OCI-LY3 (cell line): ENCODE results near the gene KHDRBS1.

Experiments
- H2AFZ ChIP-seq: fragments of 200-600, 300-600 bp; shearing (Covaris generic); 2 replicates; pipeline ENCODE4 v1.6.0; 2014; ENCODE audit warnings: antibody characterized with exemption, low read depth, low read length
- H3K27ac ChIP-seq: fragments of 200-600, 300-600 bp; sonication (generic); 2 replicates; pipeline ENCODE4 v1.5.1; 2014; ENCODE audit warnings: mild to moderate bottlenecking, low read length, moderate library complexity, mixed read lengths
- H3K27me3 ChIP-seq: fragments of 200-600, 300-600 bp; sonication (generic); 2 replicates; pipeline ENCODE4 v1.6.1; 2014; ENCODE audit warnings: low read depth, low read length, mixed read lengths
- H3K36me3 ChIP-seq: fragments of 200-600, 300-600 bp; sonication (generic); replicated peaks from 2 replicates; pipeline ENCODE3; 2014; ENCODE audit warnings: low read depth, low read length, mixed read lengths
- H3K4me1 ChIP-seq: fragments of 300-600, 200-600 bp; sonication (generic); 2 replicates; pipeline ENCODE4 v1.6.1; 2014; ENCODE audit warnings: low read length, mixed read lengths
- H3K4me2 ChIP-seq: fragments of 200-600, 300-600 bp; sonication (generic); 2 replicates; pipeline ENCODE4 v1.6.1; 2014; ENCODE audit warnings: low read length, mixed read lengths
- H3K4me3 ChIP-seq: fragments of 300-600, 200-600 bp; sonication (generic); 2 replicates; pipeline ENCODE4 v1.5.1; 2014; ENCODE audit warnings: antibody characterized with exemption, mild to moderate bottlenecking, low read length, moderate library complexity
- H3K79me2 ChIP-seq: fragments of 300-600, 200-600 bp; shearing (Covaris generic); 2 replicates; pipeline ENCODE4 v1.6.1; 2014; ENCODE audit warnings: mild to moderate bottlenecking, low read length, mixed read lengths
- H3K9ac ChIP-seq: fragments of 300-600, 200-600 bp; shearing (Covaris generic); 2 replicates; pipeline ENCODE4 v1.6.0; 2014; ENCODE audit warnings: mild to moderate bottlenecking, low read length, moderate library complexity
- H3K9me3 ChIP-seq: fragments of 200-600, 300-600 bp; shearing (Covaris generic); 2 replicates; pipeline ENCODE4 v1.6.1; 2014; ENCODE audit warnings: low read length, mixed read lengths; ENCODE audit not compliant: insufficient read depth
- H4K20me1 ChIP-seq: fragments of 200-600, 300-600 bp; sonication (generic); 2 replicates; pipeline ENCODE4 v1.6.1; 2016; ENCODE audit warnings: low read length, mixed read lengths; ENCODE audit not compliant: insufficient read depth
- EZH2phosphoT487 ChIP-seq: fragments of 200-600 bp; shearing (Covaris generic); IDR thresholded peaks from 2 replicates; pipeline ENCODE4 v1.6.1; 2018; ENCODE audit warnings: antibody characterized with exemption, mixed run types, low read depth
- TF ChIP-seq, protein P1 (sequence below): fragments of 200-600, 300-600 bp; sonication (generic); IDR thresholded peaks from 2 replicates; pipeline ENCODE4 v1.5.1; 2014; ENCODE audit warnings: antibody characterized with exemption, low read length, low read depth

The KHDRBS1 gene

DNA sequence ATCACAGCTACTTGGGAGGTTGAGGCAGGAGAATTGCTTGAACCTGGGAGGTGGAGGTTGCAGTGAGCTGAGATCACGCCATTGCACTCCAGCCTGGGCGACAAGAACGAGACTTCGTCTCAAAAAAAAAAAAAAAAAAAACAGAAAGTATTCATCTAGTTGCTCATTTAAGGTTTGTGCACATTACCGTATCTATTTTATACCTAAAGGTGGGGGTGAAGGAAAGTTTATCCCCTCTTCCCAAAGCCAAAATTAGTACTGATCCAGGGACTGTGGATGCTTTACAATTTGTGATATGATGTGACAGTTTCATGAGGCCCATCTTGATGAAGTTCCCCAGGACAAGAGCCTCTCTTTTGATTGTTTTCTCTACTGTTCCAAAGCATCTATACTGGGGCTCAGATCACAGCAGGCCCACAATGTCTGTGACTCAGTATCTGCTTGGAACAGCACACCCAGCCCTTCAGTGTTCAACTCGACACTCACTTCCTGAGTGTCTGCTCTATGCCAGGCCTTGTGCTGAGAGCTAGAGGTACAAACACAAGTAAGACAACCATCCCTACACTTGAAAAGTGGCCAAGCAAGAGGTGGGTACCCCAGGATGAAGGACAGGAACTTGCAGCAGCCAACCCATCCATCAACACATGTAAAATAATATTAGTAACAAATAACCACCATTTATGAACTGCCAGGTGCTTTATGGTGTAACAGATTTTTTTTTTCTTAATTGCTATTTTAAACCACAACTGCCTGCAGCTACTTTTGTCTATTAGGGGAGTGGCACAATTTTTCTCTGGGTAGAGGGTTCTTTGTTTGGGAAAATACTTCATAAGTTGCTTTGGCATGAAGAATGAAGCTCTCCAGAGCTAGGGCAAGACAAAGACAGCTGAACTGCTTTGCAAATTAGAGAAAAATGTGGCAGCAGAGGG, 29.0 kb upstream of the KHDRBS1 start:
- H3K9me3 ChIP-seq: no peaks in the 10 kb centered on the region
- H3K27me3 ChIP-seq: no peaks in the 10 kb centered on the region
- H2AFZ ChIP-seq: peak overlapping the region; percentile 77; the same call in 1 of the 2 replicates
- H3K36me3 ChIP-seq: no peaks in the 10 kb centered on the region
- TF ChIP-seq, protein P1, sequence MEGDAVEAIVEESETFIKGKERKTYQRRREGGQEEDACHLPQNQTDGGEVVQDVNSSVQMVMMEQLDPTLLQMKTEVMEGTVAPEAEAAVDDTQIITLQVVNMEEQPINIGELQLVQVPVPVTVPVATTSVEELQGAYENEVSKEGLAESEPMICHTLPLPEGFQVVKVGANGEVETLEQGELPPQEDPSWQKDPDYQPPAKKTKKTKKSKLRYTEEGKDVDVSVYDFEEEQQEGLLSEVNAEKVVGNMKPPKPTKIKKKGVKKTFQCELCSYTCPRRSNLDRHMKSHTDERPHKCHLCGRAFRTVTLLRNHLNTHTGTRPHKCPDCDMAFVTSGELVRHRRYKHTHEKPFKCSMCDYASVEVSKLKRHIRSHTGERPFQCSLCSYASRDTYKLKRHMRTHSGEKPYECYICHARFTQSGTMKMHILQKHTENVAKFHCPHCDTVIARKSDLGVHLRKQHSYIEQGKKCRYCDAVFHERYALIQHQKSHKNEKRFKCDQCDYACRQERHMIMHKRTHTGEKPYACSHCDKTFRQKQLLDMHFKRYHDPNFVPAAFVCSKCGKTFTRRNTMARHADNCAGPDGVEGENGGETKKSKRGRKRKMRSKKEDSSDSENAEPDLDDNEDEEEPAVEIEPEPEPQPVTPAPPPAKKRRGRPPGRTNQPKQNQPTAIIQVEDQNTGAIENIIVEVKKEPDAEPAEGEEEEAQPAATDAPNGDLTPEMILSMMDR: no peak
- TF ChIP-seq EZH2phosphoT487: no peak
- H3K79me2 ChIP-seq: no peaks in the 10 kb centered on the region
- peak overlapping the region; percentile 16; the same call in 1 of the 2 replicates for H3K4me3 ChIP-seq
- no peaks in the 10 kb centered on the region for H4K20me1 ChIP-seq
- peak overlapping the region; percentile 59 for H3K4me2 ChIP-seq
- H3K27ac ChIP-seq: peak overlapping the region; percentile 26; the same call in 1 of the 2 replicates
- peak overlapping the region; percentile 25; the same call in 1 of the 2 replicates for H3K9ac ChIP-seq
- H3K4me1 ChIP-seq: peaks cover 32% of the 10 kb centered on the region

DNA sequence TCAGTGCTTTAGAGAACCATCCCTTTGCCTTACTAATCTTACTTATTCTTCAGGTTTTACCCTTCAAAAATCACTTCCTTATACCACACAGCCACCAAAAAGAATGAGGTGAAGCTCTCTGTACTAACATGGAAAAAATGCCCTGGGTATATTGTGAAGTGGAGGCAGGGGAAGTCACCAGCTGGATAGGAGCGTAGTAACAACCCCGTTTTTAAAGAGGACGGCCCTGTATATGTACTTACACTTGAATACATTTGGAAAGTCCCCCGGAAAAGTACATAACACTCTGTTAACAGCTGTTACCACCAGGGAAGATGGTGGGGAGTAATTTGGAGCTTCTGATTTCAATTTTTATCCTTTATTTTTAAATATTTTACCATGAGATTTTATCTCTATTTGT, 28.2 kb upstream of the KHDRBS1 start:
- TF ChIP-seq, protein P1: no peak
- no peak for TF ChIP-seq EZH2phosphoT487
- Histone ChIP-seq H3K9me3 (no peaks in the 10 kb centered on the region), H3K4me2 (peak overlapping the region; percentile 59), H3K9ac (peak overlapping the region; percentile 25), H3K4me1 (peaks cover 31% of the 10 kb centered on the region), H3K4me3 (peak overlapping the region; percentile 16), H4K20me1 (no peaks in the 10 kb centered on the region), H3K27ac (peak overlapping the region; percentile 26; the same call in 1 of the 2 replicates), H3K36me3 (no peaks in the 10 kb centered on the region), H2AFZ (peak overlapping the region; percentile 77), H3K79me2 (no peaks in the 10 kb centered on the region), H3K27me3 (no peaks in the 10 kb centered on the region)

DNA sequence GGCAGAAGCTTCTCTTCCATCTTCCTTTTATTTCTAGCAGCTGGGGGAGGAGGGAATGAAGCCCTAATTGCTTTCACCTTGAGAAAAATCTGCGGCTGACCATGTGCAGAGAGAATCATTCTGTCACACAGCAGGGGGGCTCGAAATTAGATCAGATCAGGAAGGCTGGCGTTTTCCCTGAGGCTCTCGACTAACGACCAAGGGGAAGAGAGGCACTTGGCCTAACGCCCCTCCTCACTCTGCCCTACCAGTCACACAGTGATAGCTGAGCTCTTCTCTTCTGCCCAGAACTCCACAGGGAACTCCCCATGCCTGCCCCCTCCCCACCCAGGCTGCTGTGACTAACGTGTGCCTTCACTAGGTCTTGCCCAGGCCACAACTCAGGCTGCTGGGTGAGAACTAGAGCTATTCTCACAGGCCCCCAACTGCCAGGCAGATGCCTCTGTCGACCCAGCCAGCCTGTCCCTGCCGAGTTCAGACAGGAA, 26.5 kb upstream of the KHDRBS1 start:
- no peaks in the 10 kb centered on the region for H3K79me2 ChIP-seq

DNA sequence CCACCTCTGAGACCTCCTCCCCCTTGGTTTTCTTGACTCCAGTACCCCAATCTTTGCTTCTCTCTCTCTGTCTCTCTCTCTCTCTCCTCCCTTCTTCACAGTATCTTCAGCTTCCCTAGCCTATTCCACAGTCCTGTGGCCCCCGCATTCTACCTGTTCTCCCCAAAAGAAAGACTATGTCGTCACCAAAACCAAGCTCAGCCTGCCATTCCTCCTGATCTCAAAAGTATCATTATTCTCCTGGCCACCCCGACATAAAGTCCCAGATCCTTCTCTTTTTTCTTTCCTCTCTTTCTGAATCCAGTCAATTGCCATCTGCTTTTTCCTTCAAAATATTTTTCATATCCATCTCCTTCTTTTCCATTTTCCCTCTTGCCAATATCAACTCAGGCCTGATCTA, 23.7 kb upstream of the KHDRBS1 start:
- peaks cover 10% of the 10 kb centered on the region for H3K4me1 ChIP-seq
- no peak overlapping the region for H3K9ac ChIP-seq
- H3K79me2 ChIP-seq: no peaks in the 10 kb centered on the region
- H3K36me3 ChIP-seq: no peaks in the 10 kb centered on the region
- H3K9me3 ChIP-seq: no peaks in the 10 kb centered on the region
- H4K20me1 ChIP-seq: no peaks in the 10 kb centered on the region
- H3K4me2 ChIP-seq: no peak overlapping the region
- no peak overlapping the region for H2AFZ ChIP-seq
- no peak overlapping the region for H3K4me3 ChIP-seq
- no peaks in the 10 kb centered on the region for H3K27me3 ChIP-seq
- no peak for TF ChIP-seq EZH2phosphoT487
- TF ChIP-seq, protein P1: no peak
- H3K27ac ChIP-seq: no peak overlapping the region

More for the DNA sequence above, 26.5 kb upstream of the KHDRBS1 start:
- Histone ChIP-seq H3K9me3 (no peaks in the 10 kb centered on the region), H3K4me3 (no peak overlapping the region), H3K4me2 (no peak overlapping the region), H3K27me3 (no peaks in the 10 kb centered on the region), H3K27ac (no peak overlapping the region), H3K4me1 (peaks cover 16% of the 10 kb centered on the region), H3K36me3 (no peaks in the 10 kb centered on the region), H2AFZ (no peak overlapping the region), H3K9ac (no peak overlapping the region), H4K20me1 (no peaks in the 10 kb centered on the region)
- no peak for TF ChIP-seq EZH2phosphoT487
- TF ChIP-seq, protein P1: no peak
